Measurements from ENCODE around the gene CDC42SE1. TPM values are rescaled to one million over a fixed set of nuclear protein-coding genes. Genes with fewer than 3 reads are reported as not detected.

Gene CDC42SE1
- total RNA-seq, 2 donors from 2014 or later = 104 to 166 TPM

GRCh38 chr1:151032164-151032563, 27.3 kb downstream of the CDC42SE1 start:
- no peak for ATAC-seq
- DNase-seq (ENCODE audit: low spot score in 2 of 2) = no peak
- Mint-ChIP-seq H3K36me3 (peaks cover 12 to 15% of the 10 kb centered on the region in 2 donors), H3K9me3 (no peaks in the 10 kb centered on the region), H3K27ac (no peak overlapping the region)

- Mint-ChIP-seq H3K9me3 (no peaks in the 10 kb centered on the region), H3K36me3 (peaks cover 7 to 8% of the 10 kb centered on the region in 2 donors), H3K27ac (no peak overlapping the region)
- DNase-seq (ENCODE audit: low spot score in 2 of 2) (no peak), ATAC-seq (no peak)
Observed at GRCh38 chr1:151026460-151026859, 33.0 kb downstream of the CDC42SE1 start.

GRCh38 chr1:151024540-151025146, 34.8 kb downstream of the CDC42SE1 start:
- peak overlapping the region in 1 of 2 donors; percentile 55 for H3K27ac Mint-ChIP-seq

GRCh38 chr1:151013518-151013917, 45.9 kb downstream of the CDC42SE1 start:
- no peak for DNase-seq (ENCODE audit: low spot score in 2 of 2)
- ATAC-seq = no peak
- Mint-ChIP-seq H3K27ac (no peak overlapping the region), H3K36me3 (peaks cover under 1 to 2% of the 10 kb centered on the region in 2 donors), H3K9me3 (no peaks in the 10 kb centered on the region)

More at GRCh38 chr1:151024540-151025146, 34.8 kb downstream of the CDC42SE1 start:
- peaks cover 0 to 7% of the 10 kb centered on the region in 2 donors for H3K36me3 Mint-ChIP-seq
- no peaks in the 10 kb centered on the region for H3K9me3 Mint-ChIP-seq
- ATAC-seq = peak; percentile 98 to 99
- DNase-seq (ENCODE audit: low spot score in 2 of 2) = peak; percentile 72 to 86

- no peak for ATAC-seq
- Mint-ChIP-seq H3K36me3 (peaks cover 4 to 5% of the 10 kb centered on the region in 2 donors), H3K9me3 (no peaks in the 10 kb centered on the region), H3K27ac (no peak overlapping the region)
- DNase-seq (ENCODE audit: low spot score in 2 of 2) = no peak
Observed at GRCh38 chr1:151012684-151013471, 46.5 kb downstream of the CDC42SE1 start.

- no peak overlapping the region for H3K27ac Mint-ChIP-seq
- H3K9me3 Mint-ChIP-seq = no peaks in the 10 kb centered on the region
- peaks cover 4 to 10% of the 10 kb centered on the region in 2 donors for H3K36me3 Mint-ChIP-seq
- DNase-seq (ENCODE audit: low spot score in 2 of 2) (no peak), ATAC-seq (no peak)
Observed at GRCh38 chr1:151011154-151011850, 48.1 kb downstream of the CDC42SE1 start.

- DNase-seq (ENCODE audit: low spot score in 2 of 2) = no peak
- Mint-ChIP-seq H3K36me3 (peaks cover 10 to 20% of the 10 kb centered on the region in 2 donors), H3K27ac (no peak overlapping the region), H3K9me3 (no peaks in the 10 kb centered on the region)
- no peak for ATAC-seq
Observed at GRCh38 chr1:151010346-151010726, 49.1 kb downstream of the CDC42SE1 start.

- DNase-seq (ENCODE audit: low spot score in 2 of 2) (no peak), ATAC-seq (no peak)
- Mint-ChIP-seq H3K9me3 (no peaks in the 10 kb centered on the region), H3K27ac (peak overlapping the region; percentile 97), H3K36me3 (peaks cover 10 to 21% of the 10 kb centered on the region in 2 donors)
Observed at GRCh38 chr1:151009674-151010345, 49.6 kb downstream of the CDC42SE1 start.

GRCh38 chr1:151009206-151009587, 50.2 kb downstream of the CDC42SE1 start:
- DNase-seq (ENCODE audit: low spot score in 2 of 2) = no peak
- peak overlapping the region; percentile 97 for H3K27ac Mint-ChIP-seq
- peaks cover 10 to 21% of the 10 kb centered on the region in 2 donors for H3K36me3 Mint-ChIP-seq
- ATAC-seq = peak in 1 of 2 donors; percentile 16
- no peaks in the 10 kb centered on the region for H3K9me3 Mint-ChIP-seq

- DNase-seq (ENCODE audit: low spot score in 2 of 2) = peak; percentile 93 to 97
- Mint-ChIP-seq H3K9me3 (no peaks in the 10 kb centered on the region), H3K27ac (peak within 1 kb of the TSS; percentile 97 to 99), H3K36me3 (peaks cover 10 to 21% of the 10 kb centered on the region in 2 donors)
- peak; percentile 80 to 90 for ATAC-seq
Observed at GRCh38 chr1:151008244-151009205, 50.9 kb downstream of the CDC42SE1 start, which contains the start of gene PRUNE1. Gene PRUNE1 (plus strand): TSS chr1:151008449. CDS start chr1:151008633, 184 bp downstream.

- no peak for ATAC-seq
Observed at GRCh38 chr1:151007853-151008243, 51.6 kb downstream of the CDC42SE1 start.

GRCh38 chr1:151006327-151007052, 52.9 kb downstream of the CDC42SE1 start, which contains the start of gene MINDY1:
Gene MINDY1 (minus strand): TSS chr1:151006902. CDS start chr1:151002617, 4,285 bp downstream.
- Mint-ChIP-seq H3K36me3 (peaks cover 16 to 29% of the 10 kb centered on the region in 2 donors), H3K9me3 (no peaks in the 10 kb centered on the region), H3K27ac (peak within 1 kb of the TSS; percentile 97 to 99)
- peak; percentile 44 to 62 for DNase-seq (ENCODE audit: low spot score in 2 of 2)
- peak; percentile 41 to 43 for ATAC-seq

More at GRCh38 chr1:151007853-151008243, 51.6 kb downstream of the CDC42SE1 start:
- peak overlapping the region; percentile 97 to 99 for H3K27ac Mint-ChIP-seq
- no peaks in the 10 kb centered on the region for H3K9me3 Mint-ChIP-seq
- H3K36me3 Mint-ChIP-seq = peaks cover 10 to 21% of the 10 kb centered on the region in 2 donors
- no peak for DNase-seq (ENCODE audit: low spot score in 2 of 2)

- Mint-ChIP-seq H3K9me3 (no peaks in the 10 kb centered on the region), H3K27ac (peak overlapping the region; percentile 97 to 99), H3K36me3 (peaks cover 16 to 30% of the 10 kb centered on the region in 2 donors)
- DNase-seq (ENCODE audit: low spot score in 2 of 2) = no peak
- ATAC-seq = peak in 1 of 2 donors; percentile 1
Observed at GRCh38 chr1:151005729-151006319, 53.6 kb downstream of the CDC42SE1 start.

GRCh38 chr1:151003180-151003579, 56.2 kb downstream of the CDC42SE1 start:
- no peak for DNase-seq (ENCODE audit: low spot score in 2 of 2)
- Mint-ChIP-seq H3K27ac (peak overlapping the region; percentile 88 to 97), H3K9me3 (no peaks in the 10 kb centered on the region), H3K36me3 (peaks cover 12 to 25% of the 10 kb centered on the region in 2 donors)
- ATAC-seq = no peak

Measured in activated naive CD4-positive, alpha-beta T cell treated with anti-CD3 and anti-CD28 coated beads, Interleukin-2, amount 50 U/mL, for 72 hours (primary cell).